ENCODE measurements around the gene TCL1A.

DNA sequence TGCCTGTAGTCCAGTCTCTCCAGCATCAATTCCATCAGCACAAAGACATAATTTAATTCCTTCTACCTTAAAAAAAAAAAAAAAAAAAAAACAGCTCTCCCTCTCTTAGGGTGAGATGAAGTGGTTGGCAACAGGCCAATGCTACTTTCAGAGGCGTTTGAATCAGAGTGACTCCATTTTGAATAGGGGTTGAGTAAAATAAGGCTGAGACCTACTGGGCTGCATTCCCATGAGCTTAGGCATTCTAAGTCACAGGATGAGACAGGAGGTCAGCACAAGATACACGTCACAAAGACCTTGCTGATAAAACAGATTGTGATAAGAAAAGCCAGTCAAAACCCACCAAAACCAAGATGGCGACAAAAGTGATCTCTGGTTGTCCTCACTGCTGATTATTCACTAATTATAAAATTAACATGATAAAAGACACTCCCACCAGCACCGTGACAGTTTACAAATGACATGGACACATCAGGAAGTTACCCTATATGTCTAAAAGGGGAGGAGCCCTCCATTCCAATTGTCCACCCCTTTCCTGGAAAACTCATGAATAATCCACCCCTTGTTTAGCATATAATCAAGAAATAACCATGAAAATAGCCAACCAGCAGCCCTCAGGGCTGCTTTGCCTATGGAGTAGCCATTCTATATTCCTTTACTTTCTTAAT, 34.6 kb downstream of the TCL1A start:
- TF ChIP-seq POLR2AphosphoS5 (IDR thresholded peaks at IDR 0.05; ENCODE audit: low read depth, low read length) (no peak), POLR2A (IDR thresholded peaks at IDR 0.05; ENCODE audit: low read depth, low read length) (no peak), TAF1 (IDR thresholded peaks at IDR 0.05; ENCODE audit: low read depth, low read length) (no peak), SPI1 (IDR thresholded peaks at IDR 0.05; ENCODE audit: low read depth, low read length) (no peak)

Data from GM12891 (cell line).